ENCODE data around the gene KCND3. TPM values are rescaled to one million over a fixed set of nuclear protein-coding genes. Genes with fewer than 3 reads are reported as not detected.

Gene KCND3
- polyA plus RNA-seq, 1 donor: 2.5 TPM

GRCh38 chr1:111873460-111874030 lies 115.9 kb downstream of the KCND3 start:
- H3K27ac ChIP-seq (ENCODE audit: low read length): no peak overlapping the region
- no peaks in the 10 kb centered on the region for H3K36me3 ChIP-seq (ENCODE audit: control insufficient read depth, insufficient read depth, low read length)
- peaks cover 5% of the 10 kb centered on the region for H3K27me3 ChIP-seq (ENCODE audit: control insufficient read depth, insufficient read depth, low read length)
- no peak for DNase-seq
- WGBS (ENCODE audit: insufficient coverage, low lambda C conversion rate): no CpG with 5 or more reads among the region's 5 CpGs
- H3K9me3 ChIP-seq (ENCODE audit: control insufficient read depth, low read depth, low read length): no peaks in the 10 kb centered on the region
- H3K4me1 ChIP-seq (ENCODE audit: control insufficient read depth, insufficient read depth, low read length): no peaks in the 10 kb centered on the region
- no peak overlapping the region for H3K4me3 ChIP-seq (ENCODE audit: low read length)

- no peaks in the 10 kb centered on the region for H3K4me1 ChIP-seq (ENCODE audit: control insufficient read depth, insufficient read depth, low read length)
- no peaks in the 10 kb centered on the region for H3K36me3 ChIP-seq (ENCODE audit: control insufficient read depth, insufficient read depth, low read length)
- WGBS (ENCODE audit: insufficient coverage, low lambda C conversion rate): no CpG with 5 or more reads among the region's 1 CpG
- DNase-seq: no peak
- no peak overlapping the region for H3K27ac ChIP-seq (ENCODE audit: low read length)
- H3K9me3 ChIP-seq (ENCODE audit: control insufficient read depth, low read depth, low read length): no peaks in the 10 kb centered on the region
- H3K27me3 ChIP-seq (ENCODE audit: control insufficient read depth, insufficient read depth, low read length): no peaks in the 10 kb centered on the region
- H3K4me3 ChIP-seq (ENCODE audit: low read length): no peak overlapping the region
These were observed 119.3 kb downstream of the KCND3 start for GRCh38 chr1:111870181-111870580.

- no peak for DNase-seq
- no peaks in the 10 kb centered on the region for H3K4me1 ChIP-seq (ENCODE audit: control insufficient read depth, insufficient read depth, low read length)
- no peak overlapping the region for H3K4me3 ChIP-seq (ENCODE audit: low read length)
- WGBS (ENCODE audit: insufficient coverage, low lambda C conversion rate): no CpG with 5 or more reads among the region's 6 CpGs
- no peak overlapping the region for H3K27ac ChIP-seq (ENCODE audit: low read length)
- no peaks in the 10 kb centered on the region for H3K36me3 ChIP-seq (ENCODE audit: control insufficient read depth, insufficient read depth, low read length)
- H3K27me3 ChIP-seq (ENCODE audit: control insufficient read depth, insufficient read depth, low read length): no peaks in the 10 kb centered on the region
- no peaks in the 10 kb centered on the region for H3K9me3 ChIP-seq (ENCODE audit: control insufficient read depth, low read depth, low read length)
These were observed 121.5 kb downstream of the KCND3 start for GRCh38 chr1:111867868-111868440.

- H3K36me3 ChIP-seq (ENCODE audit: control insufficient read depth, insufficient read depth, low read length): no peaks in the 10 kb centered on the region
- no CpG with 5 or more reads among the region's 3 CpGs for WGBS (ENCODE audit: insufficient coverage, low lambda C conversion rate)
These were observed 124.6 kb downstream of the KCND3 start for GRCh38 chr1:111864862-111865261.

GRCh38 chr1:111863401-111863800 lies 126.1 kb downstream of the KCND3 start:
- Histone ChIP-seq H3K27me3 (ENCODE audit: control insufficient read depth, insufficient read depth, low read length) (peaks cover 2% of the 10 kb centered on the region), H3K9me3 (ENCODE audit: control insufficient read depth, low read depth, low read length) (no peaks in the 10 kb centered on the region), H3K4me1 (ENCODE audit: control insufficient read depth, insufficient read depth, low read length) (no peaks in the 10 kb centered on the region), H3K4me3 (ENCODE audit: low read length) (no peak overlapping the region), H3K36me3 (ENCODE audit: control insufficient read depth, insufficient read depth, low read length) (no peaks in the 10 kb centered on the region), H3K27ac (ENCODE audit: low read length) (no peak overlapping the region)
- WGBS (ENCODE audit: insufficient coverage, low lambda C conversion rate): 100% methylated on average over 1 of the region's 3 CpGs
- no peak for DNase-seq

More at GRCh38 chr1:111864862-111865261, 124.6 kb downstream of the KCND3 start:
- Histone ChIP-seq H3K4me3 (ENCODE audit: low read length) (no peak overlapping the region), H3K27ac (ENCODE audit: low read length) (no peak overlapping the region), H3K9me3 (ENCODE audit: control insufficient read depth, low read depth, low read length) (no peaks in the 10 kb centered on the region), H3K27me3 (ENCODE audit: control insufficient read depth, insufficient read depth, low read length) (peaks cover 2% of the 10 kb centered on the region), H3K4me1 (ENCODE audit: control insufficient read depth, insufficient read depth, low read length) (no peaks in the 10 kb centered on the region)
- no peak for DNase-seq

- H3K4me1 ChIP-seq (ENCODE audit: control insufficient read depth, insufficient read depth, low read length): no peaks in the 10 kb centered on the region
- H3K27me3 ChIP-seq (ENCODE audit: control insufficient read depth, insufficient read depth, low read length): peaks cover 2% of the 10 kb centered on the region
- H3K9me3 ChIP-seq (ENCODE audit: control insufficient read depth, low read depth, low read length): no peaks in the 10 kb centered on the region
- H3K4me3 ChIP-seq (ENCODE audit: low read length): no peak overlapping the region
- H3K27ac ChIP-seq (ENCODE audit: low read length): no peak overlapping the region
- DNase-seq: no peak
- no peaks in the 10 kb centered on the region for H3K36me3 ChIP-seq (ENCODE audit: control insufficient read depth, insufficient read depth, low read length)
- no CpG with 5 or more reads among the region's 3 CpGs for WGBS (ENCODE audit: insufficient coverage, low lambda C conversion rate)
These were observed 126.9 kb downstream of the KCND3 start for GRCh38 chr1:111862599-111862998.

- Histone ChIP-seq H3K4me1 (ENCODE audit: control insufficient read depth, insufficient read depth, low read length) (no peaks in the 10 kb centered on the region), H3K27me3 (ENCODE audit: control insufficient read depth, insufficient read depth, low read length) (peaks cover 2% of the 10 kb centered on the region), H3K9me3 (ENCODE audit: control insufficient read depth, low read depth, low read length) (no peaks in the 10 kb centered on the region), H3K4me3 (ENCODE audit: low read length) (no peak overlapping the region), H3K27ac (ENCODE audit: low read length) (no peak overlapping the region), H3K36me3 (ENCODE audit: control insufficient read depth, insufficient read depth, low read length) (no peaks in the 10 kb centered on the region)
- DNase-seq: no peak
- no CpG with 5 or more reads among the region's 6 CpGs for WGBS (ENCODE audit: insufficient coverage, low lambda C conversion rate)
These were observed 127.9 kb downstream of the KCND3 start for GRCh38 chr1:111861523-111861922.

GRCh38 chr1:111857194-111857651 lies 132.2 kb downstream of the KCND3 start:
- H3K27me3 ChIP-seq (ENCODE audit: control insufficient read depth, insufficient read depth, low read length): peaks cover 8% of the 10 kb centered on the region
- DNase-seq: no peak
- no peak overlapping the region for H3K27ac ChIP-seq (ENCODE audit: low read length)
- H3K4me3 ChIP-seq (ENCODE audit: low read length): no peak overlapping the region
- WGBS (ENCODE audit: insufficient coverage, low lambda C conversion rate): no CpG with 5 or more reads among the region's 13 CpGs
- no peaks in the 10 kb centered on the region for H3K4me1 ChIP-seq (ENCODE audit: control insufficient read depth, insufficient read depth, low read length)
- no peaks in the 10 kb centered on the region for H3K36me3 ChIP-seq (ENCODE audit: control insufficient read depth, insufficient read depth, low read length)
- H3K9me3 ChIP-seq (ENCODE audit: control insufficient read depth, low read depth, low read length): no peaks in the 10 kb centered on the region

- Histone ChIP-seq H3K27me3 (ENCODE audit: control insufficient read depth, insufficient read depth, low read length) (peaks cover 8% of the 10 kb centered on the region), H3K4me3 (ENCODE audit: low read length) (no peak overlapping the region), H3K36me3 (ENCODE audit: control insufficient read depth, insufficient read depth, low read length) (no peaks in the 10 kb centered on the region), H3K9me3 (ENCODE audit: control insufficient read depth, low read depth, low read length) (no peaks in the 10 kb centered on the region), H3K4me1 (ENCODE audit: control insufficient read depth, insufficient read depth, low read length) (no peaks in the 10 kb centered on the region), H3K27ac (ENCODE audit: low read length) (no peak overlapping the region)
- DNase-seq: no peak
- no CpG with 5 or more reads among the region's 13 CpGs for WGBS (ENCODE audit: insufficient coverage, low lambda C conversion rate)
These were observed 132.9 kb downstream of the KCND3 start for GRCh38 chr1:111856411-111857185.

- 80% methylated on average over 1 of the region's 4 CpGs for WGBS (ENCODE audit: insufficient coverage, low lambda C conversion rate)
- H3K36me3 ChIP-seq (ENCODE audit: control insufficient read depth, insufficient read depth, low read length): no peaks in the 10 kb centered on the region
- no peaks in the 10 kb centered on the region for H3K4me1 ChIP-seq (ENCODE audit: control insufficient read depth, insufficient read depth, low read length)
- H3K27me3 ChIP-seq (ENCODE audit: control insufficient read depth, insufficient read depth, low read length): peaks cover 6% of the 10 kb centered on the region
- H3K4me3 ChIP-seq (ENCODE audit: low read length): no peak overlapping the region
- no peak for DNase-seq
- no peak overlapping the region for H3K27ac ChIP-seq (ENCODE audit: low read length)
- H3K9me3 ChIP-seq (ENCODE audit: control insufficient read depth, low read depth, low read length): no peaks in the 10 kb centered on the region
These were observed 134.2 kb downstream of the KCND3 start for GRCh38 chr1:111855260-111855659.
